ENCODE measurements around the gene AP3S1. TPM values are rescaled to one million over a fixed set of nuclear protein-coding genes. Genes with fewer than 3 reads are reported as not detected.
"Not testable (repeated sequence)": the region's sequence is repeated elsewhere in the genome, so short reads cannot be mapped to it uniquely, and the experiment has no call there.

The AP3S1 gene
- total RNA-seq, 1 experiment from 2014 or later: 195 TPM

DNA sequence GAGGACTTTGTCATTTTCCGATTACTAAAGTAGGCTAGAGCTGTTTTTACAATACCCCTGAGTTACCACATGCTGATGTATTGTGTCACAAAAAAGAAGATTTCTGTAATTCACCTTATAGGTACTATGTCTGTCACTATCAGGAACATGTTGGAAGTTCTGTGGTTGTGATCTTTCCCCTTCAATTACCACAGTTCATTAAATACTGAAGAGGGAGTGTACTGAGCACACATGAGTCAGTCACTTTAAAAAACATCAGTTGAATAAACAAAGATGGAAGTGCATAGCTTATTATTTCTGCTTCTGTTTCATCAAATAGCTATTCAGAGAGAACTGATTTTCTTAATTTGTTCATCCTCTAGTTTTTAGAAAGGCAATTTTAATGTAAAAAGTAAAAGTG is 31.7 kb downstream of the AP3S1 start:
- DNase-seq (ENCODE audit: low spot score): peak; percentile 40

DNA sequence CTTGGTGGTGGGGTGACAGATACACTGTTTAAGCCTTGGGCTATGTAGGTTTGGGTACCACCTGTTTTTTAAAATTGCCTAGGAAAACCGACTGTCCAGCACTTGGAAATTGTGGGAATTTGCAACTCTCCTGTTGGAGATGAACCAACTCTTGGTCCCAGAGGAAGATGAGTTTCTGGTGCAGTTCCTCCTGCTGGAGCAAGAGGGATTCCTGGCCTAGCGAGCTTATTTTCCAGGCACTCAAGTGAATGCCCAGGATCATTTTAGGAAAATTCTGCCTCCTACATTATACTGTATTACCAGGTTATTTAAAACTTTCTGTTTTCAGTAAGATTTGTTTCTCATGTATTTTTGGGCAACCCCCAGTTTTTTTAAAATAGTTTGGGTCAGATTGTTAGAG is 33.7 kb downstream of the AP3S1 start:
- no peak for DNase-seq (ENCODE audit: low spot score)

GRCh38 chr5:115877342-115877741 is 35.6 kb downstream of the AP3S1 start:
- DNase-seq (ENCODE audit: low spot score): not testable (repeated sequence)

- not testable (repeated sequence) for DNase-seq (ENCODE audit: low spot score)
Measured at GRCh38 chr5:115882434-115882833, 40.7 kb downstream of the AP3S1 start.

- DNase-seq (ENCODE audit: low spot score): no peak
Measured at GRCh38 chr5:115884704-115885103, 43.0 kb downstream of the AP3S1 start.

- not testable (repeated sequence) for DNase-seq (ENCODE audit: low spot score)
Measured at GRCh38 chr5:115885208-115885607, 43.5 kb downstream of the AP3S1 start.

DNA sequence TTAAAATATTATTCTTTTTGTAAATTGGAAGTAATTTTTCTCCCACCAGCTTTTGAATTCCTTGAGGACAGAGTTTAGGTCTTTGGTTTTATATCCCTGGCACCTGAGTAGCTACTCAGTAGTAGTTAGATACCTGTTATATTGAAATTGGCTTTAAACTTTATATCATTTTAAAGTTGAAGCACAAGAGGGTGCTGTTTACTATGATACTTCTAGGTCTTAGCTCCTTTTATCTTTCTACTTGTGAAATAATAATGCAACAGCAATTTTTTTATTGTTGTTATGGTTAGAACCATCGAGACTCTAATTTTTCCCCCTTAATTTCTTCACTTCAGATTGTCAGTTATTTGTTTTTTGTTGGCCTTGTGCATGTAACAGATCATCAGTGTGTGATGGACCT is 46.3 kb downstream of the AP3S1 start:
- peak; percentile 37 for DNase-seq (ENCODE audit: low spot score)

DNA sequence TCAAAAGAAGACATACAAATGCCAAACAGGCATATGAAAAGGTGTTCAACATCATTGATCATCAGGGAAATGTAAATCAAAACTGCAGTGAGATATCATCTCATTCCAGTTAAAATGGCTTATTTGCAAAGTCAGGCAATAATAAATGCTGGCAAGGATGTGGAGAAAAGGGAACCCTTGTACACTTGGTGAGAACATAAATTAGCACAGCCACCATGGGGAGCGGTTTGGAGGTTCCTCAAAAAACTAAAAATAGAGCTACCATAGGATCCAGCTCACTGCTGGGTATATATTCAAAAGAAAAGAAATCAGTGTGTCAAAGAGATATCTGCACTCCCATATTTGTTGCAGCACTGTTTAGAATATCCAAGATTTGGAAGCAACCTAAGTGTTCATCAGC is 50.3 kb downstream of the AP3S1 start:
- DNase-seq (ENCODE audit: low spot score): no peak

- DNase-seq (ENCODE audit: low spot score): no peak
Measured at GRCh38 chr5:115894342-115894741, 52.6 kb downstream of the AP3S1 start.

DNA sequence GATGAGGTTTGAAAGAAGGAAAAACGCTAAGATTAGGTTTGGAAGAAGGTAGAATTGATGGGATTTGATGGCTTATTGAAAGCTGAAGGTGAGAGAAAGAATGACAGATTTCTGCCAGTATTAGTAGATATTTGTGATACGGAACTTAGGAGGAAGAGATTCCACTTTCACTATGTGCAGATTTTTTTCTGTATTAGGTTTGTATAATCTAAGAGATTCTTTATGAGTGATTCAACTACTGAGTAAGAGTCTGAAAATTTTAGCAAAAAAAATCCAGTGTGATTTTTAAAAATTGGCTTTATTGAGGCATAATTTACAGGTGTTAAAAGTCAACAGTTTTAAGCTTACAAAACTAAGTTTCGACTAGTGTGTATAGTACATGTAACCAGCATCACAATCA is 54.1 kb downstream of the AP3S1 start:
- no peak for DNase-seq (ENCODE audit: low spot score)

- DNase-seq (ENCODE audit: low spot score): peak; percentile 18
Measured at GRCh38 chr5:115898656-115899055, 56.9 kb downstream of the AP3S1 start.

DNA sequence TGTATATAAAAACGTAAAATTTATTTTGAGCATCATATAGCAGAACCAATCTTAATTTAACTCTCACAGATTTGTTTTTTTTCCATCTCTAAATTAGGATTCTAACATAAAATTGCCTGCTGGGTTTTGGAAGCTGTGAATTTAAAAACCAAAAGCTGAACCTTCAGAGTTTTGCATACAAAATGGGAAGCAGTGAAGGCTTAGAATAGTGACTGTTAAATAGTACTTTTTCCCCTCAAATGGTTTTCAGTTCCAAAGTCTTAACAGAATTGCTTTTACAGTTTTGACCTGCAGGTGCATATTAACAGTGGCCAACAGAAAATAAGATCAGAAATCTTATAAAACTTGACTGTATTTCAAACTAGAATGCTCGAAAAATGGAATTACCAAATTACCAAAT is 65.4 kb downstream of the AP3S1 start:
- no peak for DNase-seq (ENCODE audit: low spot score)

- not testable (repeated sequence) for DNase-seq (ENCODE audit: low spot score)
Measured at GRCh38 chr5:115913623-115914400, 72.1 kb downstream of the AP3S1 start.

- no peak for DNase-seq (ENCODE audit: low spot score)
Measured at GRCh38 chr5:115920171-115920725, 78.5 kb downstream of the AP3S1 start.

GRCh38 chr5:115928578-115929407 is 87.1 kb downstream of the AP3S1 start:
- not testable (repeated sequence) for DNase-seq (ENCODE audit: low spot score)

- DNase-seq (ENCODE audit: low spot score): peak; percentile 80
Measured at GRCh38 chr5:115930171-115930570, 88.4 kb downstream of the AP3S1 start.

- DNase-seq (ENCODE audit: low spot score): no peak
Measured at GRCh38 chr5:115930630-115931337, 89.0 kb downstream of the AP3S1 start.

GRCh38 chr5:115932991-115933390 is 91.3 kb downstream of the AP3S1 start:
- peak; percentile 77 for DNase-seq (ENCODE audit: low spot score)

- DNase-seq (ENCODE audit: low spot score): no peak
Measured at GRCh38 chr5:115934388-115934974, 92.7 kb downstream of the AP3S1 start.

DNA sequence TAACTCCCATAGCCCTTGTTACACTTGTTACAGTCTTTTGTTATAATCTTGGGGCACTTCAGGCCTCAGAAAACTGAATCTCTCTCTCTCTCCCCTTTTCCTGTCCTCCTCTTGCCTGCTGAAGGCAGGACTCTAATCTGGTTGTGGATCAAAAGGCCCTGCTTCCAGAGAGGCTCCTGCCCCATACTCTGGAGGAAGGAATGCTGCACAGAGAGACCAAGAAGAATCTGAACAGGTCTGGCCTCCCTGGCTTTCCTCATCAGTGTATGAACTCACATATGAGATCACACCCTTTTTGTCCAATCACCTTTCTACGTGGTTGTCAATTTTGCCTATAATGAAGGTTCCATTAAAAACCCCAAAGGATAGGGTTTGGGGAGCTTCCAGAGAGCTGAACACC is 94.3 kb downstream of the AP3S1 start:
- DNase-seq (ENCODE audit: low spot score): no peak

- no peak for DNase-seq (ENCODE audit: low spot score)
Measured at GRCh38 chr5:115939059-115939458, 97.3 kb downstream of the AP3S1 start.

Data from H4 (cell line).